Body of pancreas (tissue), 4 donors: Measurements from ENCODE around the gene CADPS.

Source experiments
- POLR2A ChIP-seq, 3 donors: fragments of 450-650 bp; IDR thresholded peaks; one replicate each; pipeline ENCODE4 v1.6.1; 2016; ENCODE audit warnings: antibody characterized with exemption in 3 of 3, mild to moderate bottlenecking in 2 of 3
- TF ChIP-seq, protein P1 (sequence below), 7 experiments: fragments of 450-650 bp in 4 of 7; fragments of 200-600 bp in 3 of 7; sonication (generic) in 3 of 7; IDR thresholded peaks; one replicate each; pipeline ENCODE4 v1.5.1; 2016 to 2019; ENCODE audit warnings: antibody characterized with exemption in 7 of 7

DNA sequence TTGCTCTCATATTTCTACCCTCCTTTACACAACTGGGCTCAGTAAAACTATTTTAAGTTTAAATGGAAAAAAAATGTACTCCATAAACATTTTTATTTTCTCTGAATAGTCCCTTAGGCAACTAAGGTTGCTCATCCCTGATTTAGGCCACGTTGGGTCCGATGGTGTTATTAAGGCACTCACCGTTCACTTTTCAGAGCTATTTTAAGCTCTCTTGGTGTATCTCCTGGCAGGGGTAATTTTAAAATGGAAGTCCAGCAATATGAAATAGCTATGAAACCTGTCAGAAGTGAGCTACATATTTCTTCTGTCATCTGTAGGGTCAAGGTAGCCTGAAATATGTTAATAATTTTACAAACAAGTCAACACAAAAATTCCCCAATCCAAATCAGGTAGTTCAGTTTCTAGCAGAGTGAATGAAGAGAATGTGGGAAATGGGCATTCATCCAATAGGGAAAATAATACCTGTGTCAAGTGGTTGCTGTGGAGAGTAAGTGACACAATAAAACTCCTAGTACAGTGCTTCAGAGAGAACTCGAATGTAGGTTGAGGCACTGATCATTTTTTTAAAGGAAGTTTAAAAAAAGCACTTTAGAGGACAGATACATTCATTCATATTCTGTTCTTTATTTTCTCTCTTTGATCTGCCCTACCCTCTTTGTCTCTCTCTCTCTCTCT, 292.6 kb downstream of the CADPS start:
- TF ChIP-seq, protein P1, sequence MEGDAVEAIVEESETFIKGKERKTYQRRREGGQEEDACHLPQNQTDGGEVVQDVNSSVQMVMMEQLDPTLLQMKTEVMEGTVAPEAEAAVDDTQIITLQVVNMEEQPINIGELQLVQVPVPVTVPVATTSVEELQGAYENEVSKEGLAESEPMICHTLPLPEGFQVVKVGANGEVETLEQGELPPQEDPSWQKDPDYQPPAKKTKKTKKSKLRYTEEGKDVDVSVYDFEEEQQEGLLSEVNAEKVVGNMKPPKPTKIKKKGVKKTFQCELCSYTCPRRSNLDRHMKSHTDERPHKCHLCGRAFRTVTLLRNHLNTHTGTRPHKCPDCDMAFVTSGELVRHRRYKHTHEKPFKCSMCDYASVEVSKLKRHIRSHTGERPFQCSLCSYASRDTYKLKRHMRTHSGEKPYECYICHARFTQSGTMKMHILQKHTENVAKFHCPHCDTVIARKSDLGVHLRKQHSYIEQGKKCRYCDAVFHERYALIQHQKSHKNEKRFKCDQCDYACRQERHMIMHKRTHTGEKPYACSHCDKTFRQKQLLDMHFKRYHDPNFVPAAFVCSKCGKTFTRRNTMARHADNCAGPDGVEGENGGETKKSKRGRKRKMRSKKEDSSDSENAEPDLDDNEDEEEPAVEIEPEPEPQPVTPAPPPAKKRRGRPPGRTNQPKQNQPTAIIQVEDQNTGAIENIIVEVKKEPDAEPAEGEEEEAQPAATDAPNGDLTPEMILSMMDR (IDR thresholded peaks at IDR 0.05): no peak
- TF ChIP-seq POLR2A (IDR thresholded peaks at IDR 0.05): no peak
